ENCODE measurements around the gene SCGB1C2.

- TF ChIP-seq CTCF (conservative IDR thresholded peaks at IDR 0.05) (no peak), ZFX (IDR thresholded peaks at IDR 0.05) (no peak)
These were observed 18.8 kb downstream of the SCGB1C2 start for GRCh38 chr17:156094-156621.
